GM12891 (cell line): ENCODE results near the gene SLC2A4RG.

Experiments
- POLR2A ChIP-seq: IDR thresholded peaks from 2 replicates; pipeline ENCODE4 v1.6.1; 2011; ENCODE audit warnings: low read depth, low read length, control low read depth
- POLR2AphosphoS5 ChIP-seq: IDR thresholded peaks from 2 replicates; pipeline ENCODE4 v1.6.1; 2011; ENCODE audit warnings: low read depth, low read length, control low read depth
- SPI1 ChIP-seq: IDR thresholded peaks from 2 replicates; pipeline ENCODE4 v1.6.1; 2011; ENCODE audit warnings: low read depth, low read length, control low read depth
- TAF1 ChIP-seq: IDR thresholded peaks from 2 replicates; pipeline ENCODE4 v1.6.1; 2011; ENCODE audit warnings: low read depth, low read length, control low read depth

DNA sequence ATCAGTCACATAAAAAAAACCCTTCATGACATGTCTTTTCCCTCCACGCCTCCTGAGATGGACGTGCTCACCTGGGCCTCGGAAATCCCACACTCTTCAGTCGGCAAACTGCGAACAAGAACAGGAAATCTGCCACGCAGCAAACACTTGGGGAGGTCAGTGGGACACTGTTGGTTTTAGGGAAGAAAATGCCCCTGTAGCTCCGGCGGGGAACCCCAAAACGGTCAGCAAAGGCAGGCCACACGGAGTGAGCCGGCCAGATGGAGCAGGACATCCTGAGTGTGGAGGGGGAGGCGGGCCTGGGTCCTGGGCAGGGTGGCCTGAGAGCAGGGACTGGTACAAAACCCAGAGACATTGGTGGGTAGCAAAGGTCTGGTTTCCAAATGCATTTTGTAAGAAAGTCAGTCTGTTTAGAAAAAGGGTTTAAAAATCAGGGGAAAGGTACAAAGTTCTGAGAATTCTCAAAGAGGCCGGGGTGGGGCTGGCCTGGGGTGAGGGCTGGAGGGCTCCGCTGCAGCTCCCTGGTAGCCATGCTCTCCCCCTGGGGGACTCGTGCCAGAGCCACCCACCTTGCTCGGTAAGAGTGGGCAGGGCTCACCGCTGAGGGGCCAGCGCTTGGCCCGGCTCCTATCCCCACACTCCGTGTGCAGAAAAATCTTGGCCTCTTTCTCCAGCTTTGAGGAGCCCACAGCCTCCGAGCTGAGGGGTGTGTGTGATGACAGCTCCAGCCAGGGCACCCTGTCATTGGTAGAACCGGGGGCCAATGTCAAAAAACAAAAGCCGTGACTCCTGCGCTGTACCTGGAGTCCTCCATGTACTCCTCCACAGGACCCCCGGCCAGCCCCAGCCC, 5.2 kb downstream of the SLC2A4RG start:
- TF ChIP-seq POLR2A (no peak), TAF1 (no peak), SPI1 (no peak), POLR2AphosphoS5 (no peak)
